ENCODE results near the gene SCAPER.

SCAPER gene

GRCh38 chr15:76341366-76342057, 563.6 kb downstream of the SCAPER start:
- Histone ChIP-seq H3K27me3 (ENCODE audit: insufficient read depth, poor library complexity, severe bottlenecking) (no peaks in the 10 kb centered on the region), H3K36me3 (ENCODE audit: low read depth) (peaks cover 4% of the 10 kb centered on the region; the same call in 1 of the 2 replicates), H3K9me3 (ENCODE audit: severe bottlenecking) (no peaks in the 10 kb centered on the region), H3K27ac (ENCODE audit: poor library complexity, severe bottlenecking) (no peak overlapping the region), H3K4me1 (ENCODE audit: insufficient read depth, poor library complexity, severe bottlenecking) (no peaks in the 10 kb centered on the region), H3K4me3 (ENCODE audit: severe bottlenecking) (no peak overlapping the region)
- DNase-seq (ENCODE audit: low spot score) (peak; percentile 79), ATAC-seq (ENCODE audit: low read depth) (no peak)
- TF ChIP-seq CTCF (IDR thresholded peaks at IDR 0.05; ENCODE audit: poor library complexity, severe bottlenecking), result no peak

- no peaks in the 10 kb centered on the region for H3K4me1 ChIP-seq (ENCODE audit: insufficient read depth, poor library complexity, severe bottlenecking)
- H3K27me3 ChIP-seq (ENCODE audit: insufficient read depth, poor library complexity, severe bottlenecking), result no peaks in the 10 kb centered on the region
- no peaks in the 10 kb centered on the region for H3K9me3 ChIP-seq (ENCODE audit: severe bottlenecking)
- H3K27ac ChIP-seq (ENCODE audit: poor library complexity, severe bottlenecking), result no peak overlapping the region
- DNase-seq (ENCODE audit: low spot score) (no peak), ATAC-seq (ENCODE audit: low read depth) (no peak)
- no peak for TF ChIP-seq CTCF (IDR thresholded peaks at IDR 0.05; ENCODE audit: poor library complexity, severe bottlenecking)
- H3K36me3 ChIP-seq (ENCODE audit: low read depth), result peaks cover 4% of the 10 kb centered on the region; the same call in 1 of the 2 replicates
- no peak overlapping the region for H3K4me3 ChIP-seq (ENCODE audit: severe bottlenecking)
These were observed 564.3 kb downstream of the SCAPER start for GRCh38 chr15:76340803-76341365.

GRCh38 chr15:76340198-76340802, 564.8 kb downstream of the SCAPER start:
- no peaks in the 10 kb centered on the region for H3K9me3 ChIP-seq (ENCODE audit: severe bottlenecking)
- no peaks in the 10 kb centered on the region for H3K27me3 ChIP-seq (ENCODE audit: insufficient read depth, poor library complexity, severe bottlenecking)
- H3K4me1 ChIP-seq (ENCODE audit: insufficient read depth, poor library complexity, severe bottlenecking), result peaks cover 5% of the 10 kb centered on the region
- H3K27ac ChIP-seq (ENCODE audit: poor library complexity, severe bottlenecking), result no peak overlapping the region
- DNase-seq (ENCODE audit: low spot score) (no peak), ATAC-seq (ENCODE audit: low read depth) (no peak)
- H3K36me3 ChIP-seq (ENCODE audit: low read depth), result peaks cover 4% of the 10 kb centered on the region; the same call in 1 of the 2 replicates
- no peak overlapping the region for H3K4me3 ChIP-seq (ENCODE audit: severe bottlenecking)
- no peak for TF ChIP-seq CTCF (IDR thresholded peaks at IDR 0.05; ENCODE audit: poor library complexity, severe bottlenecking)

GRCh38 chr15:76339305-76340197, 565.6 kb downstream of the SCAPER start:
- Histone ChIP-seq H3K27me3 (ENCODE audit: insufficient read depth, poor library complexity, severe bottlenecking) (no peaks in the 10 kb centered on the region), H3K27ac (ENCODE audit: poor library complexity, severe bottlenecking) (no peak overlapping the region), H3K9me3 (ENCODE audit: severe bottlenecking) (no peaks in the 10 kb centered on the region), H3K36me3 (ENCODE audit: low read depth) (peaks cover 4% of the 10 kb centered on the region; the same call in 1 of the 2 replicates), H3K4me3 (ENCODE audit: severe bottlenecking) (no peak overlapping the region), H3K4me1 (ENCODE audit: insufficient read depth, poor library complexity, severe bottlenecking) (peaks cover 6% of the 10 kb centered on the region)
- no peak for ATAC-seq (ENCODE audit: low read depth)
- DNase-seq (ENCODE audit: low spot score), result no peak
- no peak for TF ChIP-seq CTCF (IDR thresholded peaks at IDR 0.05; ENCODE audit: poor library complexity, severe bottlenecking)
